ENCODE data around the gene WDPCP.

The WDPCP gene

DNA sequence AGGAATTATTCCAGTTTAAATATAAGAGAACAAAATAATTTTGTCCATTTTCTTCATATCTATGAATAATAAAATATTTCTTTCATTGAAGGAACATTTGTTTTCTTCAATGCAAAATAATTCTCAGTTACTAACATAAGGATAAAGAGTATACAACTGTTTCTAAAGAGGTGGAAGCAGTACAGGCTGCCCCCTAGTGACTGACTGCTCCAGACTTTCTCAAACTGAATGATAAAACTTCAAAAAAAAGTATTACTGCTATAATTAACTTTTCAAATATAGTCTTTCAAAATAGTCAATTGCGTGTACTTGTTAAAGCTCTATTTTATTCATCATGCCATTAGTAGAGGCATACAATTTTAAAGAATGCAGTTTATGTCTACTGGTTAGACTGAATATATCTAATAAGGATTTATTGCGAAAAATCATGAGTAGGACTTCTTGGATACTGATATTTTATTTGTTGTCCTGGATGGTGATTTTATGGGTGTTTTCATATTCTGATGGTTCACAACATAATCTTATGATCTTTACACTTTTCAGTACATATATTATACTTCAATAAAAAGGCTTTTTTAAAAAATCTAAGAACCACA lies 100.1 kb downstream of the WDPCP start:
- TF ChIP-seq RAD21 (IDR thresholded peaks at IDR 0.05; ENCODE audit: low read depth) (peak; percentile 53), TAF1 (IDR thresholded peaks at IDR 0.05; ENCODE audit: low read depth) (no peak), EGR1 (IDR thresholded peaks at IDR 0.05) (no peak), ZBTB7A (IDR thresholded peaks at IDR 0.05; ENCODE audit: low read depth) (no peak), TCF12 (IDR thresholded peaks at IDR 0.05; ENCODE audit: low read depth) (no peak), NFIC (IDR thresholded peaks at IDR 0.05) (no peak)
- TF ChIP-seq, protein P1, sequence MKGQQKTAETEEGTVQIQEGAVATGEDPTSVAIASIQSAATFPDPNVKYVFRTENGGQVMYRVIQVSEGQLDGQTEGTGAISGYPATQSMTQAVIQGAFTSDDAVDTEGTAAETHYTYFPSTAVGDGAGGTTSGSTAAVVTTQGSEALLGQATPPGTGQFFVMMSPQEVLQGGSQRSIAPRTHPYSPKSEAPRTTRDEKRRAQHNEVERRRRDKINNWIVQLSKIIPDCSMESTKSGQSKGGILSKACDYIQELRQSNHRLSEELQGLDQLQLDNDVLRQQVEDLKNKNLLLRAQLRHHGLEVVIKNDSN (IDR thresholded peaks at IDR 0.05): no peak

DNA sequence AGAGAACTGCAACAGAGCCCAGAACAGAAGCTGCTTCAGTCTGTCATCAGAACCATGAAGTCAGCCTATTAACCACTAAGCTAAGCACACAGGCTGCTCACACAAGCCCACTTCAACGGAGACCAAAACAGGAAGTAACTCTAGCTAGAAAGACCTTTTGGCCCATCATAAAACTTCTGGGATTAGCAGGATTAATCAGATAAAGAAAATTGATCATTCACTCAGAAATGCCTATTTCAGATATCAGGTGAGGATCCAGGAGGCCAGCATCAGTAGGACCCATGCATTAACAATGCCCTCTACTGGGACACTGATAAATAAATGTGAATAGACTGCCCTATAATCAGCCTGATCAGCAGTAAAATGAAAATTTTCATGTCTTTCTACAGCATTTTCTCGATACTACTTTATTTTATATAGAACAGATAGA lies 101.4 kb downstream of the WDPCP start:
- TF ChIP-seq, protein P2, sequence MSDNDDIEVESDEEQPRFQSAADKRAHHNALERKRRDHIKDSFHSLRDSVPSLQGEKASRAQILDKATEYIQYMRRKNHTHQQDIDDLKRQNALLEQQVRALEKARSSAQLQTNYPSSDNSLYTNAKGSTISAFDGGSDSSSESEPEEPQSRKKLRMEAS (IDR thresholded peaks at IDR 0.05): no peak
- TF ChIP-seq ZBTB7A (IDR thresholded peaks at IDR 0.05; ENCODE audit: low read depth) (no peak), RAD21 (IDR thresholded peaks at IDR 0.05; ENCODE audit: low read depth) (no peak; the same call in 1 of the 2 replicates), FOXM1 (IDR thresholded peaks at IDR 0.05; ENCODE audit: borderline replicate concordance, low read depth) (no peak), NFIC (IDR thresholded peaks at IDR 0.05) (no peak), YY1 (IDR thresholded peaks at IDR 0.05; ENCODE audit: low read depth) (no peak), EGR1 (IDR thresholded peaks at IDR 0.05) (no peak), EP300 (IDR thresholded peaks at IDR 0.05; ENCODE audit: borderline replicate concordance) (no peak), CREB1 (IDR thresholded peaks at IDR 0.05; ENCODE audit: low read depth) (no peak), TEAD4 (IDR thresholded peaks at IDR 0.05) (no peak), TCF12 (IDR thresholded peaks at IDR 0.05; ENCODE audit: low read depth) (no peak), CEBPB (IDR thresholded peaks at IDR 0.05) (no peak), TAF1 (IDR thresholded peaks at IDR 0.05; ENCODE audit: low read depth) (no peak)
- TF ChIP-seq, protein P1 (IDR thresholded peaks at IDR 0.05): no peak
- TF ChIP-seq, protein P3, sequence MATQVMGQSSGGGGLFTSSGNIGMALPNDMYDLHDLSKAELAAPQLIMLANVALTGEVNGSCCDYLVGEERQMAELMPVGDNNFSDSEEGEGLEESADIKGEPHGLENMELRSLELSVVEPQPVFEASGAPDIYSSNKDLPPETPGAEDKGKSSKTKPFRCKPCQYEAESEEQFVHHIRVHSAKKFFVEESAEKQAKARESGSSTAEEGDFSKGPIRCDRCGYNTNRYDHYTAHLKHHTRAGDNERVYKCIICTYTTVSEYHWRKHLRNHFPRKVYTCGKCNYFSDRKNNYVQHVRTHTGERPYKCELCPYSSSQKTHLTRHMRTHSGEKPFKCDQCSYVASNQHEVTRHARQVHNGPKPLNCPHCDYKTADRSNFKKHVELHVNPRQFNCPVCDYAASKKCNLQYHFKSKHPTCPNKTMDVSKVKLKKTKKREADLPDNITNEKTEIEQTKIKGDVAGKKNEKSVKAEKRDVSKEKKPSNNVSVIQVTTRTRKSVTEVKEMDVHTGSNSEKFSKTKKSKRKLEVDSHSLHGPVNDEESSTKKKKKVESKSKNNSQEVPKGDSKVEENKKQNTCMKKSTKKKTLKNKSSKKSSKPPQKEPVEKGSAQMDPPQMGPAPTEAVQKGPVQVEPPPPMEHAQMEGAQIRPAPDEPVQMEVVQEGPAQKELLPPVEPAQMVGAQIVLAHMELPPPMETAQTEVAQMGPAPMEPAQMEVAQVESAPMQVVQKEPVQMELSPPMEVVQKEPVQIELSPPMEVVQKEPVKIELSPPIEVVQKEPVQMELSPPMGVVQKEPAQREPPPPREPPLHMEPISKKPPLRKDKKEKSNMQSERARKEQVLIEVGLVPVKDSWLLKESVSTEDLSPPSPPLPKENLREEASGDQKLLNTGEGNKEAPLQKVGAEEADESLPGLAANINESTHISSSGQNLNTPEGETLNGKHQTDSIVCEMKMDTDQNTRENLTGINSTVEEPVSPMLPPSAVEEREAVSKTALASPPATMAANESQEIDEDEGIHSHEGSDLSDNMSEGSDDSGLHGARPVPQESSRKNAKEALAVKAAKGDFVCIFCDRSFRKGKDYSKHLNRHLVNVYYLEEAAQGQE (IDR thresholded peaks at IDR 0.05; ENCODE audit: low read depth): no peak

DNA sequence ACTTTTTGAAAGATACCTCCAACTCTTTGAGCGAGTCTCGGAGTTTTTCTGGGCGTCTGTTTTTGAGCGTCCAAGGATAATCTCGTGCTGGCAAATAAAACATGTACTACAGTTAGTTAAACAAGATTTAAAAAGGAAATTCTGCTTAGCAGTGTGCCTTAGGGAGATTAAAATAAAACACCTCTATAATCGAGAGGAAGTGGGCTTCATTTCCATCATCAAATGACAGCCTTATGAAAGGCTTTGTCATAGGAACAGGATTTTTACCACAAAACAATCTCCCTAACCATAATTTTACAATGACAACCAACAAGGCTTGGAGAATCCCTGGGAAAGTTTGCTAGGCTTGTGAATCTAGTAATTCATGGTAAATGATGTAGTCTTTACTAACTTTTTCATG lies 103.4 kb downstream of the WDPCP start:
- TF ChIP-seq CREB1 (IDR thresholded peaks at IDR 0.05; ENCODE audit: low read depth): no peak
- TF ChIP-seq, protein P1 (IDR thresholded peaks at IDR 0.05): no peak
- TF ChIP-seq, protein P3 (IDR thresholded peaks at IDR 0.05; ENCODE audit: low read depth): no peak
- TF ChIP-seq RAD21 (IDR thresholded peaks at IDR 0.05; ENCODE audit: low read depth): no peak
- TF ChIP-seq TEAD4 (IDR thresholded peaks at IDR 0.05): no peak
- no peak for TF ChIP-seq TAF1 (IDR thresholded peaks at IDR 0.05; ENCODE audit: low read depth)
- TF ChIP-seq YY1 (IDR thresholded peaks at IDR 0.05; ENCODE audit: low read depth): no peak
- TF ChIP-seq TCF12 (IDR thresholded peaks at IDR 0.05; ENCODE audit: low read depth): no peak
- TF ChIP-seq, protein P2 (IDR thresholded peaks at IDR 0.05): no peak
- TF ChIP-seq NFIC (IDR thresholded peaks at IDR 0.05): no peak
- no peak for TF ChIP-seq EGR1 (IDR thresholded peaks at IDR 0.05)
- TF ChIP-seq EP300 (IDR thresholded peaks at IDR 0.05; ENCODE audit: borderline replicate concordance): no peak
- TF ChIP-seq ZBTB7A (IDR thresholded peaks at IDR 0.05; ENCODE audit: low read depth): no peak
- no peak for TF ChIP-seq CEBPB (IDR thresholded peaks at IDR 0.05)
- no peak for TF ChIP-seq FOXM1 (IDR thresholded peaks at IDR 0.05; ENCODE audit: borderline replicate concordance, low read depth)

DNA sequence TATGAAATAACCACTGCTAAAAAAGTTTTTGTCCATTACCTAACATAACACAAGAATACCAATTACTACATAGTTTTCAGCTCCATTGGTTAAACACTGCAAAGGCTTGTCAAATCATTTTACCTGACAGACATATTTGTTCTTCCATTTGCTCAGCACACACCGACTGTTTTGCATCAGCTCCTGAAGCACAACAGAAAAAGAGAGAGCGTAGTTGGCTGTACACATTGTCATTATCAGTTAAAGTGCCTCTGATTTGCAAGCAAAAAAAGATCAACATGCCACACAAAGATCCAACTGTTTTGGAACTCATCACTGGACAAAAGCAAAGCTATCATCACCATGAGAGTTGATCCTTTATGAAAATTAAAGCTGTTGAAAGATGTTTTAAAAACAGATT lies 103.8 kb downstream of the WDPCP start:
- TF ChIP-seq TCF12 (IDR thresholded peaks at IDR 0.05; ENCODE audit: low read depth): no peak
- TF ChIP-seq, protein P1 (IDR thresholded peaks at IDR 0.05): no peak

DNA sequence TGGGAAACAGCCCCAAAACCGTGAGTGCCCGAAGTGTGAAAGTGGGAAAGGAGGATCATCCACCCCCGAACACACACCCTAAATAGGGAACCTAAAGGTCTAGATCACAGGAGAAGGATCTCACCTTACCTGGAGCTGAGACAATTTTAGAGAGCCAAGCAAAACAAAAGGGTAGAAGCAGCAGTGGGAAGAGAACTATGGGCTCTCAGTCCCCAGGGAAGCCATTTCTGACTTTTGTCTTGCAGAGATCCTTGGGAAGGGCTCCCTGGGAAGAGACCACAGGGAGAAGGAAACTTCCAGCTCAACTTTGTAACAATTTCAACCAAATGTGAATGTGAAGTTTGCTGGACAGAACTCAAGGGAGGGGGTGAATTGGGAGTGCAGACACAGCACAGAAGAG lies 110.6 kb downstream of the WDPCP start:
- TF ChIP-seq EGR1 (IDR thresholded peaks at IDR 0.05) (no peak), TAF1 (IDR thresholded peaks at IDR 0.05; ENCODE audit: low read depth) (no peak), CEBPB (IDR thresholded peaks at IDR 0.05) (no peak), EP300 (IDR thresholded peaks at IDR 0.05; ENCODE audit: borderline replicate concordance) (no peak), CREB1 (IDR thresholded peaks at IDR 0.05; ENCODE audit: low read depth) (no peak), FOXM1 (IDR thresholded peaks at IDR 0.05; ENCODE audit: borderline replicate concordance, low read depth) (no peak), RAD21 (IDR thresholded peaks at IDR 0.05; ENCODE audit: low read depth) (no peak), TCF12 (IDR thresholded peaks at IDR 0.05; ENCODE audit: low read depth) (no peak)
- TF ChIP-seq, protein P1 (IDR thresholded peaks at IDR 0.05): no peak
- TF ChIP-seq, protein P3 (IDR thresholded peaks at IDR 0.05; ENCODE audit: low read depth): no peak
- TF ChIP-seq, protein P2 (IDR thresholded peaks at IDR 0.05): no peak

Data from Ishikawa (cell line).